HEK293T (cell line): Measurements from ENCODE around the gene KAT6B.

Source experiments
- SP1 ChIP-seq: fragments of 450-650 bp; IDR thresholded peaks from 2 replicates; pipeline ENCODE4 v1.6.1; 2017
- SUZ12 ChIP-seq: fragments of 450-650 bp; IDR thresholded peaks from 2 replicates; pipeline ENCODE4 v1.6.1; 2016; ENCODE audit warnings: mild to moderate bottlenecking

- TF ChIP-seq SP1 (no peak), SUZ12 (no peak)
These were observed 165.7 kb downstream of the KAT6B start for GRCh38 chr10:74992068-74992467.
